Body of pancreas (tissue), 4 donors: ENCODE measurements around the gene CNTRL. TPM values are rescaled to one million over a fixed set of nuclear protein-coding genes. Genes with fewer than 3 reads are reported as not detected.
"Not testable (repeated sequence)": the region's sequence is repeated elsewhere in the genome, so short reads cannot be mapped to it uniquely, and the experiment has no call there.

Experiments used
- ATAC-seq: fragments of 150-250 bp; one replicate; pipeline ENCODE4 v1.9.1; 2016
- DNase-seq, 4 donors: peaks; one replicate each; pipeline ENCODE4 v3.0.0-alpha.2; 2019
- H3K27ac ChIP-seq, 4 donors: fragments of 200-600 bp; sonication (generic); 1 replicate in 3 of 4; 2 replicates in 1 of 4; pipeline versions ENCODE4 v1.5.1 to v1.6.1; 2016 to 2019; ENCODE audit warnings: mild to moderate bottlenecking in 1 of 4, mixed read lengths in 1 of 4, moderate library complexity in 1 of 4
- H3K27me3 ChIP-seq, 2 donors: fragments of 200-600 bp; sonication (generic); one replicate each; pipeline ENCODE4 v1.6.0; 2016; ENCODE audit warnings: mild to moderate bottlenecking in 1 of 2
- H3K36me3 ChIP-seq, 2 donors: fragments of 200-600 bp; sonication (generic); replicated peaks in 1 of 2; 2 replicates each; pipeline ENCODE4 v1.5.1; 2016; ENCODE audit warnings: low read depth in 2 of 2; ENCODE audit not compliant: insufficient read depth in 1 of 2
- H3K4me1 ChIP-seq: fragments of 200-600 bp; sonication (generic); one replicate; pipeline ENCODE4 v1.6.0; 2016
- H3K4me3 ChIP-seq, 2 donors: fragments of 200-600 bp; sonication (generic); 1 replicate in 1 of 2; 2 replicates in 1 of 2; pipeline ENCODE4 v1.5.1; 2016 to 2019
- H3K9me3 ChIP-seq, 3 donors: fragments of 200-600 bp; sonication (generic); 1 replicate in 2 of 3; 2 replicates in 1 of 3; pipeline ENCODE4 v1.5.1; 2016
- CTCF ChIP-seq, 7 experiments: fragments of 450-650 bp in 4 of 7; fragments of 200-600 bp in 3 of 7; sonication (generic) in 3 of 7; IDR thresholded peaks; one replicate each; pipeline ENCODE4 v1.5.1; 2016 to 2019; ENCODE audit warnings: antibody characterized with exemption in 7 of 7
- POLR2A ChIP-seq, 3 donors: fragments of 450-650 bp; IDR thresholded peaks; one replicate each; pipeline ENCODE4 v1.6.1; 2016; ENCODE audit warnings: antibody characterized with exemption in 3 of 3, mild to moderate bottlenecking in 2 of 3
- WGBS, 2 donors: methylation state at CpG; one replicate each; pipeline ENCODE4 v1.1.5; 2017; 5-methylcytosine and 5-hydroxymethylcytosine counted together
- intact Hi-C: fragments of 100-400 bp; cut with DNase I; formaldehyde crosslinking; loops from one replicate; pipeline ENCODE4 v1.15.1; 2023
- total RNA-seq, 2 donors: library from RNA; depleted of rRNA; stranded (reverse); fragments of >200 nt; gene quantifications; one replicate each; pipeline ENCODE4 v1.1.0, GENCODE V29; 2016

Gene CNTRL
- total RNA-seq, 2 donors from 2014 or later = 16.1 to 20.8 TPM

GRCh38 chr9:121034529-121034928, 40.2 kb upstream of the CNTRL start:
- no peak for ATAC-seq
- no peaks in the 10 kb centered on the region for H3K27me3 ChIP-seq
- intact Hi-C loops = no loop called here
- no peak overlapping the region for H3K27ac ChIP-seq
- TF ChIP-seq CTCF (IDR thresholded peaks at IDR 0.05) = peak in 5 of 7 experiments; percentile 14 to 58 (median 40)
- no peak for TF ChIP-seq POLR2A (IDR thresholded peaks at IDR 0.05)
- WGBS, 2 donors = 43 to 45% methylated on average over 2 of the region's 2 CpGs
- H3K9me3 ChIP-seq = no peaks in the 10 kb centered on the region
- H3K4me1 ChIP-seq = no peaks in the 10 kb centered on the region
- H3K36me3 ChIP-seq = no peaks in the 10 kb centered on the region
- no peak overlapping the region for H3K4me3 ChIP-seq
- no peak for DNase-seq

DNA sequence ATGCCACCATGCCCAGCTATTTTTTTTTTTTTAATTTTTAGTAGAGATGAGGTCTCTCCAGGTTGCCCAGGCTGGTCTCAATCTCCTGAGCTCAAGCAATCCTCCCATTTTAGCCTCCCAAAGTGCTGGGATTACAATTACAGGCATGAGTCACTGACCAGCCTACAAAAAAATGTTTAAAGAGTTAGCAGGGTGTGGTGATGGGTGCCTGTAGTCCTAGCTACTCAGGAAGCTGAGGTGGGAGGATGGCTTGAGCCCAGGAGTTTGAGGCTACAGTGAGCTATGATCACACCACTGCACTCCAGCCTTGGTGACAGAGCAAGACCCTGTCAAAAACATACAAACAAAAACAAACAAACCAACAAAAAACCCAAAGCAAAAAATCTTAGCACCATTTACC, 39.0 kb upstream of the CNTRL start:
- H3K4me3 ChIP-seq, H3K4me1 ChIP-seq, DNase-seq, H3K9me3 ChIP-seq, H3K27ac ChIP-seq, H3K36me3 ChIP-seq, intact Hi-C loops, ATAC-seq, H3K27me3 ChIP-seq: not testable (repeated sequence)

GRCh38 chr9:121038362-121038761, 36.4 kb upstream of the CNTRL start:
- Histone ChIP-seq H3K27me3 (no peaks in the 10 kb centered on the region), H3K9me3 (no peaks in the 10 kb centered on the region), H3K36me3 (no peaks in the 10 kb centered on the region), H3K27ac (no peak overlapping the region), H3K4me3 (no peak overlapping the region), H3K4me1 (no peaks in the 10 kb centered on the region)
- no peak for TF ChIP-seq CTCF (IDR thresholded peaks at IDR 0.05)
- no peak for TF ChIP-seq POLR2A (IDR thresholded peaks at IDR 0.05)
- DNase-seq = no peak
- WGBS, 2 donors = 92% methylated on average over 2 of the region's 2 CpGs
- no peak for ATAC-seq
- intact Hi-C loops = no loop called here

DNA sequence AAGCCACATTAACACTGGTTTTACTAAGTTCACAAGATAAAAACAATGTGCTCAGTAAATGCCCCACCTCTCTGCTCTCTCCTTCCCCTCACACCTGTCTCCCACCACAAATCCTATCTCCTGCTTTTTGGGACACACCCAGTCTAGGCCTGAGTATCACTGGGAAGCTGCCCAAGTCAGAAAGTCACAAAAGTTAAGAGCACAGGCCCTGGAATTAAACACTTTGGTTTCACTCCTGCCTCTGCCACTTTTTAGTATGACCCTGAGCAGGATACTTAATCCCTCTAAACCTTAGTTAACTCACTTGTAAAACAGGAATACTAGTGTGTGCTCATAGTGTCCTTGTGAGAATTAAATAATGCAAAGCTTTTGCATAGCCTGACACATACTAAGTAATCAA, 36.0 kb upstream of the CNTRL start:
- Histone ChIP-seq H3K4me3 (no peak overlapping the region), H3K27ac (no peak overlapping the region), H3K9me3 (no peaks in the 10 kb centered on the region), H3K4me1 (no peaks in the 10 kb centered on the region), H3K27me3 (no peaks in the 10 kb centered on the region), H3K36me3 (no peaks in the 10 kb centered on the region)
- intact Hi-C loops = no loop called here
- DNase-seq (no peak), ATAC-seq (no peak)
- TF ChIP-seq POLR2A (IDR thresholded peaks at IDR 0.05) (no peak), CTCF (IDR thresholded peaks at IDR 0.05) (no peak)

DNA sequence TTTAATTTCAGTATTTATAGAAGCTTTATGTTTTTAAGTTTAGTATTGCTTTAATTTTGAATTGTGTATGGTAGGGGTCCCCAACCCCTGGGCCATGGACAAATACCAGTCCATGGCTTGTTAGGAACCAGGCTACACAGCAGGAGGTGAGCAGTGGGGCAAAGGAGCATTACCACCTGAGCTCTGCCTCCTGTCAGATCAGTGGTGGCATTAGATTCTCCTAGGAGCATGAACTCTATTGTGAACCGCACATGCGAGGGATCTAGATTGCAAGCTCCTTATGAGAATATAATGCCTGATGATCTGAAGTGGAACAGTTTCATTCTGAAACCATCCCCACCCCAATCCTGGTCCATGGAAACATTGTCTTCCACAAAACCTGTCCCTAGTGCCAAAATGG, 26.6 kb upstream of the CNTRL start:
- DNase-seq (no peak), ATAC-seq (no peak)
- no peak overlapping the region for H3K27ac ChIP-seq
- H3K4me3 ChIP-seq = no peak overlapping the region
- 43 to 45% methylated on average over 2 of the region's 2 CpGs for WGBS, 2 donors
- intact Hi-C loops = no loop called here
- no peaks in the 10 kb centered on the region for H3K9me3 ChIP-seq
- no peaks in the 10 kb centered on the region for H3K27me3 ChIP-seq
- TF ChIP-seq POLR2A (IDR thresholded peaks at IDR 0.05) (no peak), CTCF (IDR thresholded peaks at IDR 0.05) (no peak)
- H3K36me3 ChIP-seq = no peaks in the 10 kb centered on the region
- peaks cover 40% of the 10 kb centered on the region for H3K4me1 ChIP-seq
